ENCODE results near the gene ACTN1.

Gene ACTN1

GRCh38 chr14:68968721-68969120 is 10.4 kb downstream of the ACTN1 start:
- DNase-seq = no peak

- DNase-seq = no peak
Measured at GRCh38 chr14:68968051-68968450, 11.1 kb downstream of the ACTN1 start.

- no peak for DNase-seq
Measured at GRCh38 chr14:68967459-68967940, 11.6 kb downstream of the ACTN1 start.

- no peak for DNase-seq
Measured at GRCh38 chr14:68966872-68967301, 12.2 kb downstream of the ACTN1 start.

GRCh38 chr14:68965261-68965761 is 13.8 kb downstream of the ACTN1 start:
- DNase-seq = no peak

GRCh38 chr14:68964300-68965093 is 14.6 kb downstream of the ACTN1 start:
- no peak for DNase-seq

GRCh38 chr14:68962681-68963080 is 16.4 kb downstream of the ACTN1 start:
- no peak for DNase-seq

GRCh38 chr14:68961781-68962584 is 17.1 kb downstream of the ACTN1 start:
- no peak for DNase-seq

- no peak for DNase-seq
Measured at GRCh38 chr14:68961361-68961760, 17.7 kb downstream of the ACTN1 start.

GRCh38 chr14:68960123-68960522 is 19.0 kb downstream of the ACTN1 start:
- DNase-seq = no peak

GRCh38 chr14:68959035-68959434 is 20.1 kb downstream of the ACTN1 start:
- no peak for DNase-seq

GRCh38 chr14:68958553-68958952 is 20.5 kb downstream of the ACTN1 start:
- DNase-seq = no peak

GRCh38 chr14:68957775-68958174 is 21.3 kb downstream of the ACTN1 start:
- DNase-seq = no peak

- DNase-seq = no peak
Measured at GRCh38 chr14:68956724-68957123, 22.4 kb downstream of the ACTN1 start.

GRCh38 chr14:68955851-68956179 is 23.3 kb downstream of the ACTN1 start:
- no peak for DNase-seq

- DNase-seq = no peak
Measured at GRCh38 chr14:68955164-68955850, 23.8 kb downstream of the ACTN1 start.

GRCh38 chr14:68953196-68953555 is 25.9 kb downstream of the ACTN1 start:
- DNase-seq = no peak

- no peak for DNase-seq
Measured at GRCh38 chr14:68952531-68953195, 26.4 kb downstream of the ACTN1 start.

- DNase-seq = no peak
Measured at GRCh38 chr14:68951800-68952530, 27.1 kb downstream of the ACTN1 start.

GRCh38 chr14:68951035-68951797 is 27.9 kb downstream of the ACTN1 start:
- DNase-seq = no peak

- no peak for DNase-seq
Measured at GRCh38 chr14:68950111-68950510, 29.0 kb downstream of the ACTN1 start.

Measured in NCI-H1694 treated with DMSO at 0.1 percent for 48 hours (cell line).